ENCODE data around the gene CTSD.

DNA sequence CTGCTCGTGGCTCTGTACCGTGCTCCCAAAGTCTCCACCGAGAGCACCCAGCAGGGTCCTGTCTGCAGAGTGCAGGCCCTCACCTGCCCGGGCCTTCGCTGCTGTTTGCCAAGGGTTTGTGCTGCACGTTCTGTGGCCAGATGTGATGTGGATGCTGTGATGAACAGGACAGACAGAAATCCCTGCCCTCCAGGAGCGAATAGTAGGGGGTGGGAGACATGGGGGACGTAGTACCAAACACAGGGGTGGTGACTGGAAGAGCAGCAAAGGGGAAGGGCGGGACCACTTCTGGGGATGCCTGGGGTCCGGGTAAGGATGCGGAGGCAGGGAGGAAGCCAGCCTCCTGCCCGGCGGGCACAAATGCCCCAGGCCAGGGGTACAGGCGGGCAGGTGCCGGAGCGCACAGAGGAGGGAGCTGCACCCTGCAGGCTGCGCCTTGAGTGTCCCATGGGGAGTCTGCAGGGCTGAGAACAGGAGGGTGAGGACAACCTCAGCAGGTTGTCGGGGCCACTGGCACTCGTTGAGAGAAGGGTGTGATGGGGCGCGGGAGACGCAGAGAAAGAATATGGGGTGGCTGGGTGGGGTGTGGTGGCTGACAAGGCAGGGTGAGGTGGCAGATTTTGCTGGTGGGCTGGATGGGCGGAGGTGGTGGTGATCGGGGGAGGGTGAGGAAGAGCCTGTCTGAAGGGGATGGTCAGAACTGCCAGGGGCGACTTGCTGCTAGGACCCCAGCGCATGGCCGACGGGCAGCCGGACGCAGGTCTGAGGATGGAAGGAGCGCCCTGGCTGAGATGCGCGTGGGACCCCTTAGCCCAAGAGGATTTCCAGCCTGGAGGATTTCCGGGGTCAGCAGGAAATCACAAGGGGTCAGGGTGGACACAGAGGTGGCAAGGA lies 16.3 kb upstream of the CTSD start:
- TF ChIP-seq POLR2A (IDR thresholded peaks at IDR 0.05; ENCODE audit: low read length): no peak
- no peak for TF ChIP-seq GATA1 (IDR thresholded peaks at IDR 0.05; ENCODE audit: low read depth, low read length)
